C1 segment of cervical spinal cord (tissue), 14 donors: ENCODE results near the gene HIVEP2.

Experiments used
- DNase-seq, 14 donors: peaks; one replicate each; lab custom pipeline; 2025; lab: John Stamatoyannopoulos, UW

The HIVEP2 gene

DNA sequence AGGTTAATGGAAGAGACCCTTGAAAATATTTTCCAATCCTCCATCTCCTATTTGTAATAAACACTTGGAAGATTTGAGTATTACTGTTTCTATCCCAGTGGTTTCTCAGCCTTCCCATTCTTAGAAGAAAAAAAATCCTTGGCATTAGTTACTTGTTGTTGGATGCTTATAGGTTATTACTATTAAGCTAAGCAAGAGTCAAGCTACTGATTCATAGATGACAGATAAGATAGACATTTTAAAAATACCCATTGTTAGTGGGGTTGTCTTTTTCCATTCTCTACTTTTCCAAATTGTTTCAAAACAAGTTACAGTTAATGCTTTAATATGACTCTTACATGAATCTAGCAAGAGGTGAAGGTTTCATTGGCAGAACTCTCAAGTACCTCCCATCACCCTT is 158.5 kb downstream of the HIVEP2 start:
- no peak for DNase-seq

DNA sequence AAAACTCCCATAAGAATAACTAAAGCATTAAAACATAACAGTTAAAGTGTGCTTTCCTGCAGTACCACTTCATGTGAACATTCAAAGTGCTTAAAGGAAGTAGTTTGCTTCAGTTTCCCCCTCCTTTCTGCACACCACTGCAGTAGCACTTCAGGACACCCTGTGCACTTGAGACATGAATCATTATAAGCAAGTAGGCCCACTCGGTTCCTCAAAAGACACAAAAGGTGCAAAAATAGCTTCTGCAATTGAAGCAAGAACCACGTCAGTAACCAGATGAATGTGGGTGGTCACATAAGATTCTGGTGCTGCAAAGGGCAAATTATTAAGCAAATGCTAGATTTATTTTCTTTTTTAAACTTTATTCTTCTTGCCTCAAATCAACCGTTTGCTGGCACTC is 160.6 kb downstream of the HIVEP2 start:
- no peak for DNase-seq

DNA sequence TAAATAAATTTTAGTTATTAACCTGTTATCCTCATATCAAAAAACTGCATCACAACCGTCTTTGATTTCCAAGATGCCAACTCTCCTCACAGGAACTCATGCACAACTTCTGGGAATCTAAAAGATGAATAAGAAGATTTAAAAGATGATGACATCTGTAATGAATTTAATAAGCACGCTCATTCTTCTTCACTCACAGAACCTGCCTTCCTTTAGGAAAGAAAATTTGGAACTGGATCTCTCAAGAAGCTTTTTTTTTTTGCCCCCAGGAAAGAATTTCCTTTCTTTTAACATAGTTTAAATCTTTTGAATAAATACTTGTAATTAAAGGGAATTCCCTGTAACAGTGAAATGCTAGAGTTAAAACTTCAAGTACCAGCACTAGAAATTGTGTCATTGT is 161.5 kb downstream of the HIVEP2 start:
- no peak for DNase-seq

DNA sequence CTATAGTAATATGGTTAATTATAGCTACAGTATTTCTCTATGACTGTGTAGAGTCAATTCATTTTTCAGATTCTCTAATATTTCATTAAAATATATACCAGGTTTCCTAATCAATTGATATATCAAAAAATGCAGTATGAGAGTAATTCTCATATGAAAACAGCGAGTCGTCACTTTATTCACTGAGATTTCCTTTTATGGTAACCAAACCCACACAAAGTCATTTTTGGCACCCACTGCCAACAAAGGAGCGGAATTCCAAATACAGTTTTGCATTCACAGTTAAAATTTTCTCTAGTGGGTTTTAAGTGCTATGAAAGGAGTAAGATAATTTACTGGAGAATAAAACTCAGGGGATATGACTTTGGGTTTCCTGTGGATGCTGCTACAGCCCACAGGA is 163.8 kb downstream of the HIVEP2 start:
- no peak for DNase-seq

DNA sequence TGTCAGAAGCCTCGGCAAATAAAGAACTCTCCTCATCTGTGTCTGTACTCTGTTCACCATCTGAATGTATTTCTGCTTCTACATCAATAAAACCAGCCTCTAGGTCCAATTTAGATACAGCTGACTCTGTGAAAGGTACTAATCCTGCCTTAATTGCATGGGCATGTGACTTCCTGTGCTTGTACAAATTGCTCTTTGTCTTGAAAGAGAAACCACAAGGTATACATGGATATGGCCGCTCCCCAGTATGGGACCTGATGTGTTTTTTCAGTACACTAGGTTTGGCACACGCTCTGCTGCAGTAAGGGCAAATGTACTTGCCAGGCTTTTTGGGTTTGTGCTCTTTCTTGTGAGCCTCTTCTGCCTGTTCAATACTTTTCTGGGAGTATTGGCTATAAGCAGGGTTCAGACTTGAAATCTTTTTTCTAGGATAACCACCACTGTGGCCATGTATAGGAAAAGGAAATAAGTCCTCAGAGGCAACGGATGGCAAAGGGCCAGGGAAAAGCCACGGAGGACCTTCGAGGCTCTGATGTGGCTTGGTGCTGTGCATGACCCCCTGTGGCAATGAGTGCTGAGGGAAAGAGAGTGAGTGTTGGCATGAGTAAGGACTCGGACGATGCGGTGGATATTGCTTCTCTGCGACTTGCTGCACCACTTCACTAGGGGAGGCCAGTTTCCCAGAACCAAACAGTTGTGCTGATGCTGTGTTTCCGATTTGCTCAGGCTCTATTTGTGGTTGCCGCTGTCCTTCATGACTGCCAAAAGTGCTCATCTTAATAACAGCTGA is 170.9 kb downstream of the HIVEP2 start:
- no peak for DNase-seq

DNA sequence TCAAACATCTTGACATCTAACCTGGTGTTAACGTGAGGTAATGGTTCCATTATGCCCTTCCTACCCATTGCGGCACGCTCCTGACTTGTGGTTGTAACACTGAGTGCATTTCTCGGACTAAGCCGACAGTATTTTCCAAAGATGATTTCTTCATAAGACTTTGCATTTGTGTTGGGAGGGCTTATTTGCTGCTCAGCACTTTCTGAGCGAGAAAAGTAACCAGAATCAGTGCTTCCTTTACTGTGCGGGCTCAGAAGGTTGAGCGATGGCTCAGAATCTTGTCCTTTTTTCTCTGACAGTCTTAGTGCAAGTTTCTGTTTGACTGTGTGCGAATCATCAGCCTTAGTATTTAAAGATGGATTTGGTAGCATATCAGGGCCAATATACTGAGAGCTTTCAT is 171.7 kb downstream of the HIVEP2 start:
- no peak for DNase-seq

DNA sequence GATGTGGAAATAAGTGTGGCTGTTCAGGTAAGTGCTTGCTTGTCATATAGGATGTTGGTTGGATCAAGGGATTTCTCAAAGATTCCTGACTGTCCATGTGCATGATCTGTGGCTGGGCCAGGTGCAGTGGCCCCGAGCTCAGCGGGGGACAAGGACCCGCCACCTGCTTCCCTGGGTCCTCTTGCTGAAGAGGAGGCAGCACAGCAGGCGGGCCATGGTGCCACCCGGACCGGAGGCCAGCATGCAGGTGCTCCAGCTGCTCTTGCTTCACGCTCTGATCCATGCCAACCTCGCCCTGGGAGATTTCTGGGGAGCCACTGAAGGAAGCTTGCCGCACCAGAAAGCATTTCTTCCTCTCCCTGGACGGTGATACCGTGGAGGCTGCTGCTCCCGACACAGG is 173.8 kb downstream of the HIVEP2 start:
- DNase-seq = no peak

DNA sequence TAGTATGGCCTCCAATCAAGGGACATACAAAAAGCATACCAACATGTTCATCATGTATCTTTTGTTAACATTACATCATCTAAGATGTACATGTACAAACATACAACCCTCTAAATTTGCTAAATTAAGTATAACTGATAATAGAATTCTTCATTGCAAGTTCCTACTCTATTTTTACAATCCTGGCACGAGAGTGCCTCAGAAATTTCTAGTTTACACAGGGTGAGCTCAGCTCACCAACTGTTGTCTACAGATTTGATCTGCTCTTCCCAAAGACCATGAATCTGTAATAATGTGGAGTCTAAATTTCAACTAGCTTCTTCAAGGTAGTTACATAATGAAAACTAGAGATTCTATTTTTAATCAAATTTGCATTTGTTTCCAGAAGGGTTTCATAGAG is 179.7 kb downstream of the HIVEP2 start:
- no peak for DNase-seq

DNA sequence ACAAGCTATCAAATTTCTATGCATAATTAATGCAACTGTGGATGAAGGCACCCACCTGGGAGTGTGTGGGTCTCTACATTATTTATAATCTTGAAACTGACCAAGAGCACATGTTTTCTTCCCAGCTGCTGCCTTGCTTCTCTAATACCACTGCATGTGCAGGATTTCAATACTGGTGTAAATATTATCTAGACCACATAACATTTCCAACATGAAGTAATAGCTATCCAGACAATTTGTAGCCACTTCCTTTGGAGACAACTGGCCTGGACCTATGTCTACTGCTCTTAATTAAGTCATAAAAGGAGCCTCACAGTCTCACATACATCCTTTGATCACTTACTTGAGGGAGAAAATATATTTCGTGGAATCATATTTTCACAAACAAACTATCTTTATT is 180.7 kb downstream of the HIVEP2 start:
- no peak for DNase-seq

DNA sequence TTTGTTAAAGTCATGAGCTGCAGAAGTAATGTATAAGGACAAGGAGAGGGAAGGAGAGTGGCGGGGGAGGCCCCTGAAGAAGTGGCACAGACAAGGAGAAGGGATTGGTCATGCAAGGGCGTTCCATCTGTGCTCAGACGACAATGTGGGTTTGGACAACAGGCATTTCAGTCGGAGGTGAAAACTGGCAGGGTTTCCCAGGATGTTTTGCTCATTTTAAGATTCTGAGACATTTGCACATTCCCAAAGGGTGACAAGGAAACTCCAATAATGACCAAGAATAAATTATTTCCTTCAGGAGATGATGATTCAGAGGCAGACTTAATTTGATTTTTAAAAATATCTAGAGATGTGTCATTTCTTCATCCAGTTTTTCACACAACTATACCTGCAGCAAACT is 181.8 kb downstream of the HIVEP2 start:
- no peak for DNase-seq

DNA sequence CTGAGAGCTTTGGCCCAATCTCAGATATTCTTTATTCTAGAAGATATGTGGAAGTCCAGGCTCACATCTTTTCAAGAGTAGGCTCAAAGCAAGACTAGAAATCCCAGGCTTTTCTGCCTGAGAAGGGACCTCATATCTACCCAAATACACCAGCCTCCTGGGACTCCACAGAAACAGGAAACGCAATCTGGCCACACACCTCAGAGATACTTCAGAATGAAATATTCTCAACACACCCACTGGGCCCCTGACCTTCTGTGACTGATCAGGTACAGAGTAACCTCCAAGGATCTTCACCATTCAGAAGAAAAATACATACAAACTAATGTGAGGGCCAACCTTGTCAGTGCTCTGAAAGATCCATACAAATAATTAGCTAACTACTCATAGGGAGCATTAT is 183.2 kb downstream of the HIVEP2 start:
- DNase-seq = no peak

DNA sequence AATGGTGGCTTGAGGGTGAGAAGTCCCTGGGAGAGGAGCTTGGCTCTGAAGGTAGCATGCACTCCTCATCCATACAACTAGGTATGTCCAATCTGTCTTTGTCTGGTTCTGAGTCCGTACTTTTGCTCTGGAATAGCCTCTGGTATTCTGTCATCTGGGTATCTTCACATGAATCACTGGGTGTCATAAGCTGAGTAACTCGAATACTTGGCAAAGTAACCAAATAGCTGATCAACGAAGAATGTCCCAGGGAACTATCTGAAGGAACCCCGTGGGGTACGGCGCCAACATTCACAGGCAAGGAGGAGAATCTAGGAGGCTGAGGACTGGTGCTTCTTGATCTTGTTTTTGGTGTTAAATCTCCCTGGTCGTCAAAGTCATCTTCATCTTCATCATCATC is 184.8 kb downstream of the HIVEP2 start:
- DNase-seq = no peak

DNA sequence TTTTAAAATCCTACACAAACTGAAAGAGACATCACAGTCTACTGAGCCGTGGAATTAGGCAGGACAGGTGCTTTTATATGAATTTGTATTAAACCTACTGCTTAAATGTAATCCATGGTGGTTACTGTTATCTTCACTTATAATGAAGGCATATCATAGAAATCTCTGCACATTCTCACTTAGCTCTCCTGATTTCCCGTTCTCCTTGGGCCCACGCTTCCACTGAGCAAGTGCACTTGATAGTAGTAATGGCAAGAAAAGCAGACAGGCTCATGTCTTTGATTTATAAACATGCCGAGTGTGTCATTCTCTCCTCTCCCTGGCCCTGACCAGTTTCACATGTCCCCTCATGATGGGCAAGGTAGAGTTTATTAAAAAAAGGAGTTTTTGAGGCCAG is 186.3 kb downstream of the HIVEP2 start:
- DNase-seq = no peak

DNA sequence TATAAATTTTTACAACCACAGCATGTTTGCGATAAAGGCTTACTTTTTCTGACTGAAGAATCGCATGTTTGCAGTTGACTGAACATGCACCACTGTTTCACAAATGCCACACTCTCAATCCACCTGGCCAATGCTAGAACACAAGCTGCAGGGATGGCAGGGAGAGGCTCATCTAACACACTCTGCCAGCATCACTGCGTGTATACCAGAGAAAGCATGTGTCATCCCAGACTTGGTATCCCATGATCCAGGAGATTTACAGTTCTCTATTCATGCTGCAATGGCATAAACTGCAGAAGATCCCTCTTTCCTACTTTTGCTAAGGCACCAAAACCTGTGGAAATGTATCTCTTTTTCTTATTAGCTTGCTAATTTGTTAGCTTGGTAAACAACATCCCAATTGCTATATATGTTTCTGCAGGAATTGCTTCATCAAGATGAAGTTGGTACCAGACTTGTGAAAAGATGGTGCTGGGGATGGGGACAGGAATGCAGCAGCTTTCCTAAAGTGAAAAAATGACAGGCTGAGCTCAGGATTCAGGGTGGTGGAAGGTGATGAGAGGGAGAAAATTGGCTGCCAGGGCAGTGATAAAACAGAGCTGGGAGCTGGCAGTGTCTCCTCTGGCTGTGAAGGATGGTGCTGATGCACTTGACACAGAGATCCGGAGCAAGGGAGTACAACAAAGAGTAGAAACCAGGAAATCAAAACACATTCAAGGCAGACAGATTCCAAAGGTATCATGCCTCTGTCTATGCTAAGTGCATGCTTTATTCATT is 186.9 kb downstream of the HIVEP2 start:
- peak in 1 of 14 donors; percentile 12 for DNase-seq

DNA sequence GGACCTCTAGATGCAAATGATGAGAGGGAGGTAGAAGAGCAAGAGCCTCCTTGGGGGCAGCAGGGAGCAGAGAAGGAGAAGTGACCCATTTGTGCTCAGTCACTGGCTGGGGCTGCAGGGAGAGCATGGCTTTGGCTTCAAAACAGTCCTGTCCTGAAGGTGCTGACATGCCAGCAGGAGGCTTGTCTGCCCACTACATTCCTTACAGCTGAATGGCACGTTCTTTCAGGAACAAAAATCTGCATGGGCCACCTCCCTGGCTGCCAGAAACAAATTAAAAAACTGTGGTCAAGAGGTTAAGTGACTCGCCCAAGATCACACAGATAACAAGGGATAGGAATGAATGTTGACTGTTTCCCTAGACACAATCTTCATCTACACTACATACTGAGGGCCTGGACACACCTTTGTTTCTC is 188.8 kb downstream of the HIVEP2 start:
- no peak for DNase-seq

DNA sequence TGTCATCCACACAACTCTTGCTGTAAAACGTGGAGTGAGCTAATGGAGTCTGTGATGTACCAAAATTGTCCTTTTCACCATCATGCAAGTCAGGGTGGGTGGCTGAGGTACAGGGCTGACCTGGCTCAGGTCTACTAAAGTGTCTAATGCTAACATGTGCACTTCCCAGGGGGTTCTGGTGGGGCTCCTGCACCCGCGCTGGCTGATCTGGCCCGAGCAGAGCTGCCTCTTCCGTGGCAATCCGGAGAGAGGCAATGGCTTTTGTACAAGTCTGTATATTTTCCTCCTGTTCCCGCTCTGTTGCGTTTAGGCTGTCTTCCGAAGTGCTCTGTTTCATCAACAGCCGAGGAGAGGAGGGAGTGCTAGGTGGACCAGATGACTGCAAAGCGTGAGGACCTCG is 191.8 kb downstream of the HIVEP2 start:
- no peak for DNase-seq

DNA sequence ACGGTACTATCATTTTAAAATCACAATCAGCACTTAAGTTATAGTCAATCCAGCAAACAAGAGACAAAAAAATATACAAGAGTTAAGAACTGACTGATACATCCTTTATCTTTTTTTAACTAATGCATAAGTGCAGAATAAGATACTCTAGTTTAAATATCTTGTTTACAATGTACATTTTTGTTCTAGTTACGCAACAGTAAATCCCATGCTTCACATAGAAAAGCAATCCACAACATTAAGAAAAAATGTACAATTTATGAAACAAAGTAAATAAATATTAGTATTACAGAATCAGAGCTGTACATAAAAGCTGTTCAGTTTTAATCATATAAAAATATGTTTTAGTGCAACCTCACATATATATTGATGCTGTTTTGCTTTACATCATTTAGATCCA is 192.6 kb downstream of the HIVEP2 start:
- no peak for DNase-seq

DNA sequence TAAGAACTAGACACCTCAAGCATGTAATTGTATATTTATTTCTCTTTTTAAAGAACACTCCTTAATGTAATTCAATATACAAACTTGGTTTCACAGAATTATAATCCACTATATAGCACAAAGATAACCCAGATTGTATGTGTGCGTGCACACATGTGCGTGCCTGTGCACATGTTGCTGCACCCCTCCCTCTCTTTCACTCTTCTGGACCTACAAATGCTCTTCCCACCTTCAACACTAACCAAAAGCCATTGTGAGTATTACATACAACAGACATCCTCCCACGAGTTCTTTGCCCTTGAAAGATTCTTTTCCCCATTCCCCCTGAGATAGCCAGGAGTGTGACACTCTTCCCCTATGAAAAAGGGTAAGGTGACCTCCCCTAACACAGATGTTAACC is 193.5 kb downstream of the HIVEP2 start:
- DNase-seq = no peak

DNA sequence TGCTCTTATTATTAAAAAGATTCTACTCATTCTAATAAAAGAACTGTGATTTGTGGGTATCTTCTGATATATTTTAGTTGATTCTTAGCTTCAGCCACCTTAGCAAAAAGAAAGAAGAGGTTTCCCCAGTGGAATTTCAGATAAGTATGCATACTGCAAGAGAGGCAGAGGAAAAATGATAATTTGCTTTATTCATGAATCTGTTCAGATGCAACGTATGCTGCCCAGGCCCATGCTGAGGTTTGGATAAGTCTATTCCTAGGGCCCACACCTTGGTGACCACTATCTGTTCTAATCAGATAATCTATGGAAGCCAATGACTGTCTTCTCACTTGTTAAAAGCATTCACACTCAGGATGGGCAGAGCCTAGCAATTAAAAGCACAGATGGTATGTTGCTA is 194.0 kb downstream of the HIVEP2 start:
- DNase-seq = no peak

DNA sequence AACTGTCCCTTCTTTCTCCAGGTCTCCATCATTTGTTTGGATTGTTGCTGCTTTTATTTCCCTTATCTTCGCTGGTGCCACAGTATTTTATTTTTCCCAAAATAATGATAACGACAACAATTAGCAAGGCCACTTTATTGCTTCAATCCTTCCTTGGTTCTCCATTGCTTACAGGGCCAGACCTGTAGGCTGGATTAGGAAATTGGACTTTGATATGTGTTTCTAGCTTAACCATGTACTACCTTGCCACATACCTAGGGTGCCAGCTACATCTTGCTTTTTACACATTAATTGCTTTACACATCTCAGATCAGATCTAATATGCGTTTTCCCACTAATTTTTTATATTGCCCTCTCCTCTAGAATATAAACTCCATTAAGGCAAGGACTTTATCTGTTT is 195.4 kb downstream of the HIVEP2 start:
- DNase-seq = no peak

DNA sequence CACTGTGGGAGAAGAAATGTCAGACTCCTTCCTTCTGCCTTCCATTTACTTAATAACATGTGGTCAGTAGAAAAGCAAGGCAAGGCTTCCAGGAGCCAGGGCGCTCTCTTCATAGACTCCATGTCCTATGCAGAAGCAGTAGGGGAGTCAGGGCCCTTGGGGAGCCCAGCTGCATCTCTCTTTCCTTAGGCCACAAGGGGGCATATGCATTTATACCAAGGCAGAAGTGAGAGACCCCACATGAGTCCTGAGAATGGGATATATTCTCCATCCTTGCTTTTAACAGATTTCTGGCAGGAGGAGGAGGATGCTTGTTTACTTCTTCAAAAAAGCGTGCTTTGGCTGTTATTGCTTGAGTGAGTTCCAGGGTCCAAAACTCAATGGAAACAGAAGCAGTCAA is 198.5 kb downstream of the HIVEP2 start:
- peak in 3 of 14 donors; percentile 2 to 12 (median 4) for DNase-seq

DNA sequence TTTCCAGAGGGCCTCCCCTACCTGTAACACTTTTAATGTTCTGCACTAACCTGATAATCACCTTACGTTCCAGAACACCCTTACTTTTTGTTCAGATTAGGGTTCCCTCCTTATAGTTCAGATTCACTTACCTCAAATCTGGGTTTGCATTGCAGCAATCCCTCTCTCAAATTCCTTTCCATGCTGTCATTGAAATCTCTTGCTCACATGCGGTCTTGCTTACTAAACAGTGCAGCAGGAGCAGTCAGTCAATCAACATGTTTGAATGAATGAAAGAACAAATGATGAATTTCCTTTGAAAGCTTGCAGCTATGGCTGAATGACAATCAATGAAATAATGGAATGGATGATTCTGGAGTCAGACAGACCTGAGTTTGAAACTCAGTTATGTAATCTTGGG is 200.1 kb downstream of the HIVEP2 start:
- DNase-seq = no peak

DNA sequence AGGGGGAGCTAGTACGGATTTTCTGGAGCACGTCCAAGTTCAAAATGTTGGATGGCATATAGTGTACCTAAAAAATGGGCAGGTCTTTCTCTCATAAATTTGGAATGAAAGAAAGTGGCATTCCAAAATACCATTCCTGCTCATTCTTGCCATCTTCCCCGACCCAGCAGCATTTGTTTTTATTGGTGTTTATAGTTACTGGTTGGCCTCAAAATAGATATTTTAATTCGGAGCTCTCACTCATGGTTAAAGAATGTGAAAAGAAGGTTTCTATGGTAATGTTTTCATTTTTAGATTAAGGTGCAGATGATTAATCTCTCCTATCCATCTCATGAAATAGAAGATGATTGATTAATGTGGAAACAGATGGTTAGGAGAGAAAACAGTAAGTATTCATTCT is 204.5 kb downstream of the HIVEP2 start:
- DNase-seq = no peak
